GM19193 (cell line): Measurements from ENCODE around the gene TTC1.

Experiments used
- POLR2A ChIP-seq: IDR thresholded peaks from 4 replicates; pipeline ENCODE4 v1.6.1; 2011; ENCODE audit not compliant: insufficient read depth, insufficient read length; ENCODE audit errors: extremely low read depth

TTC1 gene

DNA sequence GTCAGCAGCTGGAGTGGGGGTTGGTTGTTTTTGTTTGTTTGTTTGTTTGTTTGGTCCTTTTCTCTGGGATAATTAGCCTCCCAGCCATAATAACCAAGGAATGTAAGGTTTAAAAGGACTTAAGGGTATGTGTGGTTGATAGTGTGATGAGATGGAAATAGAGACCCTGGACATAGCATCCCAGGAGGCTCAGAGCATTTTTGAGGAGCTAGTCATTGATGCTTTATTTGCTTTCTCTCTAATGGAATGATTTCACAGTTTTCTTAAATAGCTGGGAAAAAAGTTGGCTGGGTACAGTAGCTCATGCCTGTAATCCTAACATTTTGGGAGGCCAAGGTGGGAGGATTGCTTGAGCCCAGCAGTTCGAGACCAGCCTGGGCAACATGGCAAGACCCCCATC, 45.1 kb downstream of the TTC1 start:
- TF ChIP-seq POLR2A = no peak

- no peak for TF ChIP-seq POLR2A
Observed at GRCh38 chr5:160054831-160055230, 45.9 kb downstream of the TTC1 start.

DNA sequence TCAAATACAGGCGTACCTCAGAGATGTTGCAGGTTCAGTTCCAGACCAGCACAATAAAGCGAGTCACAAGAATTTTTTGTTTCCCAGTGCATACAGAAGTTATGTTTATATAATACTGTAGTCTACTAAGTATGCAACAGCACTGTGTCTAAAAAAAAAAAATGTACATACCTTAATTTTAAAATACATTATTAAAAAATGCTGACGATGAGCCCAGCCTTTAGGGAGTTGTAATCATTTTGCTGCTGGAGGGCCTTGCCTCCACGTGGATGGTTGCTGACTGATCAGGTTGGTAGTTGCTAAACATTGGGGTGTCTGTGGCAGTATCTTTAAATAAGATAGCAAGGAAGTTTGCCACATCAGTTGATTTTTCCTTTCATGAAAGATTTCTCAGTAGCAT, 48.3 kb downstream of the TTC1 start:
- TF ChIP-seq POLR2A = no peak

- TF ChIP-seq POLR2A = no peak
Observed at GRCh38 chr5:160060001-160060400, 51.1 kb downstream of the TTC1 start.

DNA sequence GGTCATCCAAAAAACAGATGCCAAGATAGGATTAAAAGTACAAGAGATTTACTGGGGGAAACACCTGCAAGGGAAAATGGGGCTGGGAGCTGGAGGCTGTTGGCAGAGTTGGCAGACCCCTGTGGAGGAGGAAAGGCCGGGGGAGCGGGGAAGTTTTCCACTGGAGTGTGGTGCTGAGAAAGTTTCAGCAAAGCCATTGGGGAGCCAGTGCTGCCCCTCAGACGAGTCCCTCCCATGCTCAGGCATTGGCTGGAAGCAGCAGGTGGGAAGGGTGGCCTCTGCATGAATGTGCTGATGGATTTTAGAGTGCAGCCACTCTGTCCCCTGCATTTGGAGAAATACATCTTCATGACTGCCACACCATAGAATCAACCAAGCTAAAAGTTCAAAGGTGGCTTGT, 52.8 kb downstream of the TTC1 start:
- no peak for TF ChIP-seq POLR2A

GRCh38 chr5:160064417-160064810, 55.5 kb downstream of the TTC1 start:
- no peak for TF ChIP-seq POLR2A

DNA sequence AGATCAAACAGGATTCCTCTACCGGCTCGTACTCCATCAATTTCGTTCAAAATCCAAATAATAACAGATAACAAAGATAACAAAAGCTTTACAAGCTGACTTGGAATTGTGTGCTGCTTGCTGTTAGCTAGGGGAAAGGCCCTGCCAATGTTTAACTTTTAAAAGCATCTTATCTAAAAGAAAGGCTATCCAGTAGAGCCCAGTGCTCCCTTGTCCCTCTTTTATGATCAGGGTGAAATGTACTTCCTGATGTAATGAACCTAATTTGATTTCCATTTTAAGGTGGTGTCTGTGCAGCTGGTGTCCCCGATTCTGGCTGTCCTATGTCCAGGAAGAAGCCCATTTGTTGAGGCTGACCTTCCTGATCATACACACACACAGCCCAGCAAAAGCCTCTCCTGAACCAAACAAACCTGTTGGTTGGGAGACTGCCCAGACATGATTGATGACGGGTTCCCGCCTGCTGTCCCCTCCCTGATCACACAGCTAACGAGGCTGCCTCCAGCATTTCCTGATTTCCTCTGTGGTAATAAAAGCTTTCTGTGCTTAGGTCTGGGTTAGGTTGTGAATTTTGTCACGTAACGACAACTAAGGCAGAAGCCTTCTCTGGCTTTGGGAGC, 56.2 kb downstream of the TTC1 start:
- TF ChIP-seq POLR2A = no peak

GRCh38 chr5:160071516-160071915, 62.6 kb downstream of the TTC1 start:
- TF ChIP-seq POLR2A = no peak

- no peak for TF ChIP-seq POLR2A
Observed at GRCh38 chr5:160071916-160072315, 63.0 kb downstream of the TTC1 start.

DNA sequence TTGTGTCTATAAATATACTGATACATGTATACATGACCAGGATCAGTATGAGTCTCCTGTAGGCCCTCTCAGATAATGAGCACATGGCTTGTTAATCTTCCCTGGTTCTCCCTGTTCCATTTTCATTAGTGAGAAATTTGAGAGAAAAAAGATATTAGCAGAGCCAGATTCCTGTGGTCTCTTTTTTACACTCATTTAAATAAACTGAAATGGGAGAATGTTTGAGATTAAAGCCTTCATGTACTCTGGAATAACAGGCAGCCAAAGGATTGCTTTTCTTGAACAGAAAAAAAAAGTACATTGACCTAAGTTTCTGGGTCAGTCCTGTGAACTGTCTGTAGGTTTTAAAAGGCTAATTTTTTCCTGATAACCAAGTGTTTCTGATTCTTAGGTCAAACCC, 66.1 kb downstream of the TTC1 start:
- no peak for TF ChIP-seq POLR2A

GRCh38 chr5:160076997-160077396, 68.1 kb downstream of the TTC1 start:
- TF ChIP-seq POLR2A = no peak

- TF ChIP-seq POLR2A = no peak
Observed at GRCh38 chr5:160079753-160080152, 70.8 kb downstream of the TTC1 start.

DNA sequence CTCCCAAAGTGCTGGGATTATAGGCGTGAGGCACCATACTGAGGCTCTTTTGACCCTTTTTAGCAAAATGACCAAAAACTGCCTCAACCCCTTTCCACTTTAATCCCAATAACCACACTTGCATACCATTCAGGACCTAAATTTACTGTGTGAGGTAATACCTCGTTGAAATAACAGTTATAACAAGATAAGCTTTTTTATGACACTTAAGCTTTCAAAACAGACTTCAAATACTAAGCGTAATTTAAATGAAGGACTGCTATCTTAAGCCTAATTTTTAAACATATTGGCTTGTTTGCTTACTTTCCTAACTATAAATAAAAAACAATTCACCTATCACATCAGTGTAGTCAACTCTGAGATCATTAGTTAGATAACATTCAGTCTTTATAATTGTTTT, 72.6 kb downstream of the TTC1 start:
- TF ChIP-seq POLR2A = no peak

DNA sequence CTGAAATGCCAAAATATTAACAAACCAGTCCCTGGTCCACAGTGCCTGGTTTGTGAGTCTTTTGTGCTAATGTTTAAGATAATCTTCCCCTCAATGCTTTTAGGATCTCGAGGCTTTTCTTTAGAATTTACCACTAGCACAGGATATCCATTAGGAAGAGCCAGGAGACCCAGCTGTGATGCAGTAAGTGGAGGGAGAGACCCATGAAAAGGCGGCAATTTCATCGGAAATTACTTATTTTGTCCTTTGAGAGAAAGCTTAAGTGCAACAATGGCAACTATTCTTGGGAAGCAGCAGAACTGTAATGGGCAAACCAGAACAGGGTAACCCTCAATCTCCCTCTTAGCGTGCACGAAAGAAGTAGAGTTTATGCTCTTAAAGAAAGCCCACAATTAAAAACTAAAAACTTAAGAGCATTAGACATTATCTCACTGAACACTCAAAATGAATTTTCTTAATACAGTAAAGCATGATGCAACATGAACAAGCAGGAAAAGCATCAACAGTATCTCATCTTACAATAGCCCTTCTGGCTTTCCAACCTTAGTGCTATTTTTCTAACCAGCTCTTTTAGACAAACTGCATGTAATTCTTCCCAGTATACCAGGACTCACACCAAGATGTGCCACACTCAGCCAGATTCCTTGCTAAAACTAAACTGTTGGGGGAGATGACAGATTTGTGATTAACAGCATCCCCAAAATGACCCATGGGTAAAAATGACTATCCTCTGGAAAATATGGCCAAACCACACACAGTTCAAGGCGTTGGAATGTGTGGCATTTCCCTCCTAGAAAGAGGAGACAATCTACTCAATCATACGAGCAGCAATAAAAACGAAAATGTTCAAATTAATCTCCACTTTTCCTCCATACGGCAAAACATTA, 73.9 kb downstream of the TTC1 start:
- no peak for TF ChIP-seq POLR2A

DNA sequence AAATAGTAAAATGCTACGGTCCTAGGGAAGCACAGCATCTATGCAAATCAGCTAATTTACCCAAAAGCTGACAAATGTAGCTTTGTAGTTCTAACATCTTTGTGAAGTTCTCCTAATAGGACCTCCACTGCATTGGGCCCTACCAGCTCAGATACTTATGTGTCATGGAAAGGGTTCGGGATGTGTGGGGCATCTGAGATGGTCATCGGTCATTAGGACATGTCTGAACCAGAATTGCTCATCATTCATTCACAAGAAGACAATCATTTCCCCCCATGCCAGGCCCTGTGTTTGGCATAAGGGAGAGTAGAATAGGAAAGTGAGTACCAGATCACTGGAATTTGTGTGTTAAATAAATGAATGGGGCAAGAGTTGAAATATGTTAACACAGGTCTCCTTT, 74.6 kb downstream of the TTC1 start:
- TF ChIP-seq POLR2A = no peak

DNA sequence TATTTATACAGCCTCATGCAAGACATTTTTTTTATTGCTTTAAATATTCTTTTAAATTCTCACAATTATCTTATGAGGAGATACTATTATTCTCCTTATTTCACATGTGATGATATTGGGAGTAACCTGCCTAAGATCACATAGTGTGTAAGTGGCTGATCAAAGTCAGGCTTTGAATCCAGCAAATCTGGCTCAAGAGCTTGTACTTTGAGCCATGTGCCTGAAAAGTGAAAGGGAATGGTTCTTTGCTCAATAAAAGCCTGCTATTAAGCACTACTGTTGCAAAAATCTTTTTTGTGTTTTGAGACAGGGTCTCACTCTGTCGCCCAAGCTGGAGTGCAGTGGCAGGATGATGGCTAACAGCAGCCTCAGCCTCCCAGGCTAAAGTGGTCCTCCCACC, 75.2 kb downstream of the TTC1 start:
- TF ChIP-seq POLR2A = no peak
